Calu3 (cell line): ENCODE data around the gene RCOR2. TPM values are rescaled to one million over a fixed set of nuclear protein-coding genes. Genes with fewer than 3 reads are reported as not detected.
A peak's percentile ranks its signal among the peaks of the same experiment; 100 is the strongest.

Source experiments
- BruUV-seq: library from RNA; stranded (reverse); fragments of 400-500 nt; replicated peaks from 2 replicates; lab custom pipeline; 2021; lab: Mats Ljungman, UMichigan
- CTCF ChIA-PET: fragments of 300-600 bp; sonication (Branson Sonifier 250); formaldehyde crosslinking; loops from one replicate; lab custom pipeline; 2022; ENCODE audit warnings: antibody characterized with exemption; lab: Charles Lee
- DNase-seq: peaks from one replicate; pipeline ENCODE4 v3.0.0; 2022
- H3K27ac Mint-ChIP-seq: one replicate; pipeline ENCODE4 v1.8.0; 2022; ENCODE audit warnings: mixed read lengths; ENCODE audit not compliant: unreplicated experiment
- H3K27me3 Mint-ChIP-seq: one replicate; pipeline ENCODE4 v1.8.0; 2022; ENCODE audit warnings: mixed read lengths; ENCODE audit not compliant: unreplicated experiment
- H3K36me3 Mint-ChIP-seq: one replicate; pipeline ENCODE4 v1.8.0; 2022; ENCODE audit warnings: mild to moderate bottlenecking, moderate library complexity, mixed read lengths; ENCODE audit not compliant: insufficient read depth, unreplicated experiment
- H3K4me1 Mint-ChIP-seq: one replicate; pipeline ENCODE4 v1.8.0; 2022; ENCODE audit warnings: mild to moderate bottlenecking, low read depth, mixed read lengths; ENCODE audit not compliant: unreplicated experiment
- H3K4me3 Mint-ChIP-seq: one replicate; pipeline ENCODE4 v1.8.0; 2022; ENCODE audit warnings: mild to moderate bottlenecking, low read depth, moderate library complexity, mixed read lengths; ENCODE audit not compliant: unreplicated experiment
- H3K9me3 Mint-ChIP-seq: one replicate; pipeline ENCODE4 v1.8.0; 2022; ENCODE audit warnings: low read depth, mixed read lengths; ENCODE audit not compliant: unreplicated experiment
- intact Hi-C: fragments of 100-400 bp; cut with micrococcal nuclease; formaldehyde crosslinking; loops from one replicate; pipeline ENCODE4 v1.10.0; 2022; ENCODE audit not compliant: unreplicated experiment
- total RNA-seq: library from RNA; stranded (reverse); gene quantifications from 2 replicates; pipeline ENCODE4 v1.2.3, GENCODE V29; 2022
- TF ChIP-seq, protein P1 (sequence below): fragments of 200-600 bp; IDR thresholded peaks from one replicate; pipeline ENCODE4 v1.8.0; 2022; ENCODE audit warnings: antibody characterized with exemption; ENCODE audit not compliant: unreplicated experiment

The RCOR2 gene
- total RNA-seq, 1 experiment from 2014 or later: 0.26 TPM

DNA sequence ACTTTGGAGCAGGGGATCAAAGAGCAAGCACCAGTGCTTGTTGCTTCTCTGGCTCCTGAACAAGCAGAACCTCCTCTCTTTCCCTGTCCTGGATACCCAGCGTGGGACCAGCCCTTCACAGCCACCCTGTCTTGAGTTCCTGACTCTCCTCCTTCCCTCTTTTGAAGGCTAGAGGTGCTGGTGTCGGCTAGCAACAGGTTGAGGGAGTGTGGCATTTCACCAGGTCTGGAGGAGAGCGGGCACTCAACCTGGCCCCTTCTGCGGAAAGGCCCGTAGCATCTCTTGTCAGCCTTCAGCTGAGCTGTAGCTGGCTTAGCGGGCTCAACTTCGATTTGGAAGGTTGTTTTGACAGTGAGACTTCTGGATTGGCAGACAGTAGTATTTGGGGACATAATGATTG lies 26.6 kb downstream of the RCOR2 start:
- H3K4me3 Mint-ChIP-seq: peak overlapping the region; percentile 88
- no peak for DNase-seq
- intact Hi-C loops: no loop called here
- TF ChIP-seq, protein P1, sequence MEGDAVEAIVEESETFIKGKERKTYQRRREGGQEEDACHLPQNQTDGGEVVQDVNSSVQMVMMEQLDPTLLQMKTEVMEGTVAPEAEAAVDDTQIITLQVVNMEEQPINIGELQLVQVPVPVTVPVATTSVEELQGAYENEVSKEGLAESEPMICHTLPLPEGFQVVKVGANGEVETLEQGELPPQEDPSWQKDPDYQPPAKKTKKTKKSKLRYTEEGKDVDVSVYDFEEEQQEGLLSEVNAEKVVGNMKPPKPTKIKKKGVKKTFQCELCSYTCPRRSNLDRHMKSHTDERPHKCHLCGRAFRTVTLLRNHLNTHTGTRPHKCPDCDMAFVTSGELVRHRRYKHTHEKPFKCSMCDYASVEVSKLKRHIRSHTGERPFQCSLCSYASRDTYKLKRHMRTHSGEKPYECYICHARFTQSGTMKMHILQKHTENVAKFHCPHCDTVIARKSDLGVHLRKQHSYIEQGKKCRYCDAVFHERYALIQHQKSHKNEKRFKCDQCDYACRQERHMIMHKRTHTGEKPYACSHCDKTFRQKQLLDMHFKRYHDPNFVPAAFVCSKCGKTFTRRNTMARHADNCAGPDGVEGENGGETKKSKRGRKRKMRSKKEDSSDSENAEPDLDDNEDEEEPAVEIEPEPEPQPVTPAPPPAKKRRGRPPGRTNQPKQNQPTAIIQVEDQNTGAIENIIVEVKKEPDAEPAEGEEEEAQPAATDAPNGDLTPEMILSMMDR: no peak
- no peak overlapping the region for H3K27ac Mint-ChIP-seq
- BruUV-seq: no TSS peak
- peaks cover 31% of the 10 kb centered on the region for H3K36me3 Mint-ChIP-seq
- CTCF ChIA-PET: interaction anchor here (0.6 kb wide), 1 partner anchor 62 kb away, joined by 3 read pairs; no protein-coding TSS in a partner anchor
- no peaks in the 10 kb centered on the region for H3K9me3 Mint-ChIP-seq
- H3K4me1 Mint-ChIP-seq: peaks cover 35% of the 10 kb centered on the region
- H3K27me3 Mint-ChIP-seq: no peaks in the 10 kb centered on the region

DNA sequence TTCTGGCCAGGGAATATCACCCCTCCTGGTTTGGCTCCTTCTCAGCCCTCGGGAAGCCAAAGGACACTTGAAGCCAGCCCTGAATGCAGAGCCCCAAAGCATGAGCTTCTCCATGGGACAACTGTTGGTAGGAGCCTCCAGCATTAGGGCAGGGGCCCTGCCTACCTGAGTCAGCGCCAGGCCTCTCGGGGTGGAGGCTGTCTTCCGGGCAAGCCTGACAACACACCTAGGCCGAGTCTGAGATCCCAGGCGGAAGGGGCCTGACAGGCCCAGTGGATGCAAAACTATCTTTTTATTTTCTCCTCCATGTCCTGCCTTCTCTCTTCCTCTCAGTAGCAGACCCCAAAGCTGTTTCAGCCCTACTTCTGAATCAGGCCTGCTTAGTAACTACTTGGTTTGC lies 27.6 kb downstream of the RCOR2 start:
- CTCF ChIA-PET: interaction anchor here (0.8 to 2.0 kb wide), 3 partner anchors 17 to 42 kb away, joined by 4 to 7 read pairs (median 4); no protein-coding TSS in a partner anchor
- TF ChIP-seq, protein P1: no peak
- intact Hi-C loops: loop anchor here (5.0 kb wide), 1 partner anchor 47 kb away; no protein-coding TSS in a partner anchor
- H3K27me3 Mint-ChIP-seq: no peaks in the 10 kb centered on the region
- no peaks in the 10 kb centered on the region for H3K9me3 Mint-ChIP-seq
- H3K4me3 Mint-ChIP-seq: peak overlapping the region; percentile 88
- peak; percentile 51 for DNase-seq
- peaks cover 35% of the 10 kb centered on the region for H3K4me1 Mint-ChIP-seq
- BruUV-seq: no TSS peak
- peak overlapping the region; percentile 35 for H3K27ac Mint-ChIP-seq
- peaks cover 27% of the 10 kb centered on the region for H3K36me3 Mint-ChIP-seq

DNA sequence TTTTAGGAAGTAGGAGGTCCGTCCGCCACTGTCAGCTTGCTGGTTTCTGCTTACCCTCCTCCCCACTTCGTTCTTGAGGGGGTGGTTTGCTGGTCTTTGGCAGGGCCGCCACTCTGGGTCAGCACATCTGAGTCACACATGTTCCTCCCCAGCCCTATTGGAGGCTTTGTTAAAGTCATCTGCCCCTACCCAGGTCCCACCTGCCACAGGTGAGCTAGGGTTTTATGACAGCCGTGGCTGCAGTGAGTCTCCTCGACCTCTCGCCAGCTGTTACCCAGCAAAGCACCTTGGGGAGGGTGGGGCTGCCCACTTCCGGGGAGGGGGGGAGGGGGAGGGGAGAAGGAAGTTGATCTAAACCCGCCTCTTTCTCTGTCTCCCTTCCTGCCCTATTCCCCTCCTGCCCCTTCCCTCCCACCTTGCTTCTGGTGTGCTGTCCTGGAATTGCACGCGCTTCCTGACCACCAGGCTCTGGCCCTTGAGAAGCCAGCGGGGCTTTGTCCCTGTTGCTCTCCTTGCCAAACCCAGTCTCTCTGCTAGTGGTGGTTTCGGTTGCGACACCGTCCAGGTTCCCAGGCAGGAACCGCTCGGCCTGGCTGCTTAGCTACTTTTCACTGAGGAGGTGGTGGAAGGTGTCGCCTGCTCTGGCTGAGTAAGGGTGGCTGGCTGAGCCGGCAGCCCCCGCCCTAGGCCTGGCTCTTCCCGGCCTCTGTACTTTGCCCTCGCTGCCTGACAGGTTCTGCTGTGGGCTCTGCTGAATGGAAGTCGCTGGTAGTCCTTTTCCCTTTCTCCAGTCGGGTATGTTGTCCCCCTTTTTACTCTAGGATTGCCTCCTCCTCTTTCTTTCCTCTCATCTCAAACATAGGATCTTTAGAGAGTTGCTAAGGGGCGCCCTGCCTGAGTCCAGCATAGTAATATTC lies 28.5 kb downstream of the RCOR2 start:
- CTCF ChIA-PET: interaction anchor here (0.5 to 2.0 kb wide), 11 partner anchors 12 to 134 kb away, joined by 3 to 7 read pairs (median 4); partner anchors contain the start of gene MARK2
- Mint-ChIP-seq H3K9me3 (no peaks in the 10 kb centered on the region), H3K27me3 (no peaks in the 10 kb centered on the region), H3K4me1 (peaks cover 35% of the 10 kb centered on the region), H3K36me3 (peaks cover 20% of the 10 kb centered on the region), H3K4me3 (peak overlapping the region; percentile 88), H3K27ac (peak overlapping the region; percentile 79)
- intact Hi-C loops: loop anchor here (5.0 kb wide), 1 partner anchor 46 kb away; no protein-coding TSS in a partner anchor
- DNase-seq: peak; percentile 64
- TSS peak; percentile 42 for BruUV-seq
- TF ChIP-seq, protein P1: no peak

DNA sequence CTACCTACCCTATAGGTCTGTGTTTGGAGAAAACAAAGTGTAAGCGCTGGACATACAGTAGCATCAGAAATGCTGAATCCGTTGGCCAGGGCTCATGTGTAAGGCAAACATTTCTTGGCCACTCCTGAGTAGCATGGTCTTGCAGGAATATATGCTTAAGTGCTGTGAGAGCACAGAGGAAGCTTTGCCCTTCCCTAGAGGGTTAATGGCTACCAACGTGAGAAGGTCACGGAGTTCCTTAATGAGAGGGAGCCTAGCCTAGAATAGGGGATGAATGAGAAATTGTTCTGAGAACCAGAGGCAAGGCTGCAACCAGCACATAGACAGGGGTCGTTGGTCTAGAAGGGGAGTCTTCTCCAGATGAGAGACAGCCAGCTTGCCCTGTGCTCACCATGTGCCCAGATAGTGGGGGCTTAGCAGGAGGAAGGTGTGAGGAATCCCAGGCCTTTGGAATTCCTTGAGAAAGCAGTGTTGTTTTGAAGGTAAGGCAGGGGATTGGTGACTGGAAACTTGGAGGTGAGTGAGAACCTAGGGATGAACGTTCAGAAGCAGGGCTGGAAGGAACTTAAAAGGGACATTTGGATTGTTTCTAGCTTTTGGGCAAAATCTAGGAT lies 29.5 kb downstream of the RCOR2 start:
- BruUV-seq: no TSS peak
- H3K36me3 Mint-ChIP-seq: peaks cover 17% of the 10 kb centered on the region
- H3K9me3 Mint-ChIP-seq: no peaks in the 10 kb centered on the region
- H3K27ac Mint-ChIP-seq: peak overlapping the region; percentile 79
- no peak for DNase-seq
- peaks cover 35% of the 10 kb centered on the region for H3K4me1 Mint-ChIP-seq
- peak overlapping the region; percentile 88 for H3K4me3 Mint-ChIP-seq
- intact Hi-C loops: loop anchor here (5.0 kb wide), 1 partner anchor 45 kb away; no protein-coding TSS in a partner anchor
- no peaks in the 10 kb centered on the region for H3K27me3 Mint-ChIP-seq
- TF ChIP-seq, protein P1: no peak
- CTCF ChIA-PET: interaction anchor here (0.5 to 2.0 kb wide), 9 partner anchors 11 to 58 kb away, joined by 3 to 7 read pairs (median 4); partner anchors contain the start of gene MARK2
